HEK293 (cell line): Measurements from ENCODE around the gene EXD3.

Source experiments
- CTCF ChIA-PET: fragments of 350-600 bp; formaldehyde crosslinking; extraction: SDS; loops from one replicate; lab custom pipeline; 2021; ENCODE audit warnings: antibody characterized with exemption; lab: Yijun Ruan, JAX
- POLR2A ChIA-PET: fragments of 300-600 bp; formaldehyde crosslinking; extraction: SDS; loops from one replicate; lab custom pipeline; 2020; ENCODE audit warnings: antibody characterized with exemption, inconsistent platforms; lab: Yijun Ruan, JAX
- H3K27ac ChIP-seq: fragments of 200-500 bp; sonication (Bioruptor generic); 2 replicates; pipeline ENCODE4 v1.5.1; 2014; ENCODE audit warnings: low read depth, low read length, control low read depth, inconsistent platforms; ENCODE audit errors: extremely low read depth
- H3K36me3 ChIP-seq, 2 experiments: fragments of 200-500 bp in 1 of 2; sonication (Bioruptor generic) in 1 of 2; 1 replicate in 1 of 2; 2 replicates in 1 of 2; pipeline ENCODE4 v1.5.1; 2014 to 2017; ENCODE audit warnings: inconsistent platforms in 2 of 2, low read length in 2 of 2; ENCODE audit not compliant: control insufficient read depth in 2 of 2, insufficient read depth in 1 of 2
- H3K4me1 ChIP-seq: fragments of 200-500 bp; sonication (Bioruptor generic); 2 replicates; pipeline ENCODE4 v1.5.1; 2014; ENCODE audit warnings: mild to moderate bottlenecking, low read length, inconsistent platforms; ENCODE audit not compliant: control insufficient read depth, insufficient read depth
- H3K4me3 ChIP-seq: 2 replicates; pipeline ENCODE4 v1.5.1; 2011; ENCODE audit warnings: low read depth, mild to moderate bottlenecking, control low read depth, low read length, moderate library complexity
- H3K9me3 ChIP-seq: fragments of 200-500 bp; sonication (Bioruptor generic); 2 replicates; pipeline ENCODE4 v1.5.1; 2014; ENCODE audit warnings: low read depth, low read length, inconsistent platforms; ENCODE audit not compliant: control insufficient read depth, insufficient read depth
- BCL11A ChIP-seq: fragments of 450-650 bp; formaldehyde crosslinking; IDR thresholded peaks from 2 replicates; pipeline ENCODE4 v1.5.1; 2016; ENCODE audit warnings: low read depth, missing biosample characterization, missing genetic modification characterization
- GLI4 ChIP-seq: fragments of 450-650 bp; formaldehyde crosslinking; IDR thresholded peaks from 2 replicates; pipeline ENCODE4 v1.5.1; 2016; ENCODE audit warnings: missing biosample characterization, missing genetic modification characterization
- RBAK ChIP-seq: fragments of 450-650 bp; formaldehyde crosslinking; IDR thresholded peaks from 2 replicates; pipeline ENCODE4 v1.5.1; 2016; ENCODE audit warnings: missing biosample characterization, missing genetic modification characterization
- ZBTB17 ChIP-seq: fragments of 450-650 bp; formaldehyde crosslinking; IDR thresholded peaks from 2 replicates; pipeline ENCODE4 v1.5.1; 2016; ENCODE audit warnings: missing biosample characterization, missing genetic modification characterization
- ZBTB8A ChIP-seq: fragments of 450-650 bp; formaldehyde crosslinking; IDR thresholded peaks from 2 replicates; pipeline ENCODE4 v1.5.1; 2016; ENCODE audit warnings: missing biosample characterization, missing genetic modification characterization
- ZFP37 ChIP-seq: fragments of 450-650 bp; formaldehyde crosslinking; IDR thresholded peaks from 2 replicates; pipeline ENCODE4 v1.5.1; 2016; ENCODE audit warnings: missing biosample characterization, missing genetic modification characterization
- ZNF132 ChIP-seq: fragments of 450-650 bp; formaldehyde crosslinking; IDR thresholded peaks from 2 replicates; pipeline ENCODE4 v1.5.1; 2017; ENCODE audit warnings: missing biosample characterization, missing genetic modification characterization, borderline replicate concordance
- ZNF292 ChIP-seq: fragments of 450-650 bp; formaldehyde crosslinking; IDR thresholded peaks from 2 replicates; pipeline ENCODE4 v1.5.1; 2016; ENCODE audit warnings: low read depth, missing biosample characterization, missing genetic modification characterization, borderline replicate concordance
- ZNF302 ChIP-seq: fragments of 450-650 bp; formaldehyde crosslinking; IDR thresholded peaks from 2 replicates; pipeline ENCODE4 v1.5.1; 2016; ENCODE audit warnings: missing biosample characterization, missing genetic modification characterization, low read depth
- ZNF335 ChIP-seq: fragments of 450-650 bp; formaldehyde crosslinking; conservative IDR thresholded peaks from 2 replicates; pipeline ENCODE4 v1.5.1; 2016; ENCODE audit warnings: missing biosample characterization, missing genetic modification characterization
- ZNF341 ChIP-seq: fragments of 450-650 bp; formaldehyde crosslinking; IDR thresholded peaks from 2 replicates; pipeline ENCODE4; 2016; ENCODE audit warnings: low read depth, missing biosample characterization, missing genetic modification characterization
- ZNF596 ChIP-seq: fragments of 450-650 bp; IDR thresholded peaks from 2 replicates; pipeline ENCODE4 v1.5.0; 2018; ENCODE audit warnings: missing biosample characterization, mild to moderate bottlenecking, missing genetic modification characterization, moderate library complexity
- ZNF600 ChIP-seq: fragments of 450-650 bp; formaldehyde crosslinking; IDR thresholded peaks from 2 replicates; pipeline ENCODE4 v1.5.1; 2016; ENCODE audit warnings: missing biosample characterization, missing genetic modification characterization
- ZNF707 ChIP-seq: fragments of 450-650 bp; formaldehyde crosslinking; IDR thresholded peaks from 2 replicates; pipeline ENCODE4 v1.5.1; 2016; ENCODE audit warnings: missing biosample characterization, missing genetic modification characterization
- ZNF791 ChIP-seq: fragments of 450-650 bp; formaldehyde crosslinking; IDR thresholded peaks from 2 replicates; pipeline ENCODE4 v1.5.1; 2016; ENCODE audit warnings: missing biosample characterization, missing genetic modification characterization
- TF ChIP-seq, protein P1 (sequence below): fragments of 450-650 bp; formaldehyde crosslinking; IDR thresholded peaks from 2 replicates; pipeline ENCODE4 v1.5.1; 2016; ENCODE audit warnings: missing biosample characterization, missing genetic modification characterization
- TF ChIP-seq, protein P2 (sequence below): fragments of 450-650 bp; IDR thresholded peaks from 2 replicates; pipeline ENCODE4 v1.5.1; 2018; ENCODE audit warnings: missing biosample characterization, mild to moderate bottlenecking, missing genetic modification characterization
- TF ChIP-seq, protein P3 (sequence below): fragments of 450-650 bp; formaldehyde crosslinking; IDR thresholded peaks from 2 replicates; pipeline ENCODE4 v1.5.1; 2016; ENCODE audit warnings: missing biosample characterization, missing genetic modification characterization
- TF ChIP-seq, protein P4 (sequence below): fragments of 450-650 bp; formaldehyde crosslinking; IDR thresholded peaks from 2 replicates; pipeline ENCODE4 v1.5.1; 2017; ENCODE audit warnings: missing biosample characterization, missing genetic modification characterization
- TF ChIP-seq, protein P5 (sequence below): fragments of 450-650 bp; formaldehyde crosslinking; IDR thresholded peaks from 2 replicates; pipeline ENCODE4 v1.5.1; 2016; ENCODE audit warnings: missing biosample characterization, missing genetic modification characterization, borderline replicate concordance

Gene EXD3

DNA sequence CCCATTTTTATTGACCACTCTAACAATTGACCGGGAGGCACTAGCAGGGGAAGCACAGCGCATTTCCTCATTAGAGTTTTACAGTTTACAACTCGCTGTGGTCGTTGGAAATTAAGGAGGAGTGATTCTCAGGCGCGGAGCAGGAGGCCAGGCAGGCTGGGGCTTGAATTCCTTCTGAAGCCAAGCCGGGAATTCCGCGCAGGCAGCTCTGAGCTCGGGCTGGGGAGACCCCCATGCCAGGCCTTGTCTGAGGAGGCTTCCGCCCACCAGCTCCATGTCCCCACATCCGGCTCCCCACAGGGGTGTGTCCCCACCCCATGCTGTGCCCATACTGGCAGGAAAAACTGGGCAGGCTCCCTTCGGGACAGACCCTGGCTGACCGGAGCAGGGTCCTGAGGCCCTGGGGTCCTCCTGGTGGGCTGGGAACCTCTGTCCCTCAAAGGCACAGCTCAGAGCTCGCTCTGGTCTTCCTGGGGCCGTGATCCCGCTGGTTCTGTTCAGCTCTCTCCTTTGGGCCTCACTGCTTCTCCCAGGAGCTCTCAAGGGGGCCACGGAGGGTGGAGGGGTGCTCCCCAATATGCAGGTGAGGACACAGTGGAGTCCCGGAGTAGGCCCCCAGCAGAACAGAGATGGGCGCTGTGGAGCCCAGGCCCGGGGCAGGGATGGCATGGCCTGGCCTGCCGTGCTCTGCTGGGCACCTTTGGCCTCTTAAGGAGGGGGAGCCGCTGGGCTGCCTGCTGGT, 119.6 kb downstream of the EXD3 start (continued):
- TF ChIP-seq RBAK: no peak
- TF ChIP-seq ZNF341: peak; percentile 29; the same call in 1 of the 2 replicates
- TF ChIP-seq ZNF335 (tag by site-specific recombination): peak; percentile 100
- TF ChIP-seq BCL11A (tag by site-specific recombination): peak; percentile 83; the same call in 1 of the 2 replicates

DNA sequence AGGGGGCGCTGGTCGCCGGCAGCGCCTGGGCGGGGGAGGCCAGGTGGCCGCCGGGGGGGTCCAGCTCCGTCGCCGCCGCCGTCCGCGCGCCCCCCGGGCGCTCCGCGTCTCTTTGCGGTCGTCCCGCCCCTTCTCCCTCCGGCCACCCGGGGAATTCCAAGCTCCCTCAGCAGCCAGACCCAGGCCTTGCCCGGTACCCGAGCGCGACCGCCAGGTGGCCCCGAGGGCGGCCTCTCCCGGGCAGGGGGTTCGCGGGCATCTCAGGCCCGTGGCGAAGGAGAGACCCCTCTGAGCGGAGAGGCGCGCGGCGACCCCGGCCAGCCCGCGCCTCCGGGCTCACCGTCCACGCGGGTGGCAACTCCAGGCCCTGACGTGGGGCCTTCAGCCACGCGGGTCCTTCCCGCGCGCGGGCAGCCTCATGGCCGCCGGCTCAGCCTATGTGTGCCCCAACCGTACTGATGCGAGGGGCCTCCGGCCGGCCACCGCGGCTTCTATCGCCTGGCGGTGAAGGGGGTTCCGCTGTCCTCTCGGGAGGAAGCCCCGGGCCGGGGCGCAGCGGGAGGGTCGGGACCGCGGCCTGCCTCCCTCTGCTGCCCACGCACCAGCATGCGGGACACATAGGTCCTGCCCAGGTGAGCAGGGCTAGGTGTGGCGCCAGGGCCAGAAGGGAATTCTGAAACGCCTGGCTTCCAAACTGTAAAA, 120.4 kb downstream of the EXD3 start:
- CTCF ChIA-PET: interaction anchor here (0.6 to 3.5 kb wide), 10 partner anchors 8 to 107 kb away, joined by 3 to 15 read pairs (median 6); no protein-coding TSS in a partner anchor
- POLR2A ChIA-PET: interaction anchor here (0.6 to 3.3 kb wide), 32 partner anchors 9 to 305 kb away, joined by 3 to 40 read pairs (median 5); partner anchors contain the start of genes ENTPD8, EXD3, MRPL41 and NOXA1
- no peaks in the 10 kb centered on the region for H3K9me3 ChIP-seq
- H3K27ac ChIP-seq: peak overlapping the region; percentile 78; the same call in 1 of the 2 replicates
- peak overlapping the region; percentile 30 for H3K4me3 ChIP-seq
- H3K4me1 ChIP-seq: peaks cover 15% of the 10 kb centered on the region
- H3K36me3 ChIP-seq: no peaks in the 10 kb centered on the region
- TF ChIP-seq ZNF707 (tag by site-specific recombination): no peak
- TF ChIP-seq, protein P1, sequence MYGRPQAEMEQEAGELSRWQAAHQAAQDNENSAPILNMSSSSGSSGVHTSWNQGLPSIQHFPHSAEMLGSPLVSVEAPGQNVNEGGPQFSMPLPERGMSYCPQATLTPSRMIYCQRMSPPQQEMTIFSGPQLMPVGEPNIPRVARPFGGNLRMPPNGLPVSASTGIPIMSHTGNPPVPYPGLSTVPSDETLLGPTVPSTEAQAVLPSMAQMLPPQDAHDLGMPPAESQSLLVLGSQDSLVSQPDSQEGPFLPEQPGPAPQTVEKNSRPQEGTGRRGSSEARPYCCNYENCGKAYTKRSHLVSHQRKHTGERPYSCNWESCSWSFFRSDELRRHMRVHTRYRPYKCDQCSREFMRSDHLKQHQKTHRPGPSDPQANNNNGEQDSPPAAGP (tag by site-specific recombination): peak; percentile 18; the same call in 1 of the 2 replicates
- peak; percentile 71; the same call in 1 of the 2 replicates for TF ChIP-seq ZNF600
- TF ChIP-seq ZFP37: 0 out of 2 replicates have a peak, but pooled peaks have one; percentile 31
- TF ChIP-seq ZNF596 (tag by site-specific recombination): peak; percentile 20; the same call in 1 of the 2 replicates
- TF ChIP-seq, protein P2, sequence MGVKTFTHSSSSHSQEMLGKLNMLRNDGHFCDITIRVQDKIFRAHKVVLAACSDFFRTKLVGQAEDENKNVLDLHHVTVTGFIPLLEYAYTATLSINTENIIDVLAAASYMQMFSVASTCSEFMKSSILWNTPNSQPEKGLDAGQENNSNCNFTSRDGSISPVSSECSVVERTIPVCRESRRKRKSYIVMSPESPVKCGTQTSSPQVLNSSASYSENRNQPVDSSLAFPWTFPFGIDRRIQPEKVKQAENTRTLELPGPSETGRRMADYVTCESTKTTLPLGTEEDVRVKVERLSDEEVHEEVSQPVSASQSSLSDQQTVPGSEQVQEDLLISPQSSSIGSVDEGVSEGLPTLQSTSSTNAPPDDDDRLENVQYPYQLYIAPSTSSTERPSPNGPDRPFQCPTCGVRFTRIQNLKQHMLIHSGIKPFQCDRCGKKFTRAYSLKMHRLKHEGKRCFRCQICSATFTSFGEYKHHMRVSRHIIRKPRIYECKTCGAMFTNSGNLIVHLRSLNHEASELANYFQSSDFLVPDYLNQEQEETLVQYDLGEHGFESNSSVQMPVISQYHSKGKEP (tag by site-specific recombination): no peak
- no peak for TF ChIP-seq ZNF292 (tag by site-specific recombination)
- no peak for TF ChIP-seq RBAK
- TF ChIP-seq, protein P3, sequence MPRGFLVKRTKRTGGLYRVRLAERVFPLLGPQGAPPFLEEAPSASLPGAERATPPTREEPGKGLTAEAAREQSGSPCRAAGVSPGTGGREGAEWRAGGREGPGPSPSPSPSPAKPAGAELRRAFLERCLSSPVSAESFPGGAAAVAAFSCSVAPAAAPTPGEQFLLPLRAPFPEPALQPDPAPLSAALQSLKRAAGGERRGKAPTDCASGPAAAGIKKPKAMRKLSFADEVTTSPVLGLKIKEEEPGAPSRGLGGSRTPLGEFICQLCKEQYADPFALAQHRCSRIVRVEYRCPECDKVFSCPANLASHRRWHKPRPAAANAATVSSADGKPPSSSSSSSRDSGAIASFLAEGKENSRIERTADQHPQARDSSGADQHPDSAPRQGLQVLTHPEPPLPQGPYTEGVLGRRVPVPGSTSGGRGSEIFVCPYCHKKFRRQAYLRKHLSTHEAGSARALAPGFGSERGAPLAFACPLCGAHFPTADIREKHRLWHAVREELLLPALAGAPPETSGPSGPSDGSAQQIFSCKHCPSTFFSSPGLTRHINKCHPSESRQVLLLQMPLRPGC (tag by site-specific recombination): 0 out of 2 replicates have a peak, but pooled peaks have one; percentile 29
- TF ChIP-seq, protein P4, sequence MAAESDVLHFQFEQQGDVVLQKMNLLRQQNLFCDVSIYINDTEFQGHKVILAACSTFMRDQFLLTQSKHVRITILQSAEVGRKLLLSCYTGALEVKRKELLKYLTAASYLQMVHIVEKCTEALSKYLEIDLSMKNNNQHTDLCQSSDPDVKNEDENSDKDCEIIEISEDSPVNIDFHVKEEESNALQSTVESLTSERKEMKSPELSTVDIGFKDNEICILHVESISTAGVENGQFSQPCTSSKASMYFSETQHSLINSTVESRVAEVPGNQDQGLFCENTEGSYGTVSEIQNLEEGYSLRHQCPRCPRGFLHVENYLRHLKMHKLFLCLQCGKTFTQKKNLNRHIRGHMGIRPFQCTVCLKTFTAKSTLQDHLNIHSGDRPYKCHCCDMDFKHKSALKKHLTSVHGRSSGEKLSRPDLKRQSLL (tag by site-specific recombination): no peak
- peak; percentile 75 for TF ChIP-seq ZBTB8A (tag by site-specific recombination)
- no peak for TF ChIP-seq ZNF132 (tag by site-specific recombination)
- no peak for TF ChIP-seq ZNF302 (tag by site-specific recombination)
- TF ChIP-seq GLI4 (tag by site-specific recombination): no peak
- TF ChIP-seq, protein P5, sequence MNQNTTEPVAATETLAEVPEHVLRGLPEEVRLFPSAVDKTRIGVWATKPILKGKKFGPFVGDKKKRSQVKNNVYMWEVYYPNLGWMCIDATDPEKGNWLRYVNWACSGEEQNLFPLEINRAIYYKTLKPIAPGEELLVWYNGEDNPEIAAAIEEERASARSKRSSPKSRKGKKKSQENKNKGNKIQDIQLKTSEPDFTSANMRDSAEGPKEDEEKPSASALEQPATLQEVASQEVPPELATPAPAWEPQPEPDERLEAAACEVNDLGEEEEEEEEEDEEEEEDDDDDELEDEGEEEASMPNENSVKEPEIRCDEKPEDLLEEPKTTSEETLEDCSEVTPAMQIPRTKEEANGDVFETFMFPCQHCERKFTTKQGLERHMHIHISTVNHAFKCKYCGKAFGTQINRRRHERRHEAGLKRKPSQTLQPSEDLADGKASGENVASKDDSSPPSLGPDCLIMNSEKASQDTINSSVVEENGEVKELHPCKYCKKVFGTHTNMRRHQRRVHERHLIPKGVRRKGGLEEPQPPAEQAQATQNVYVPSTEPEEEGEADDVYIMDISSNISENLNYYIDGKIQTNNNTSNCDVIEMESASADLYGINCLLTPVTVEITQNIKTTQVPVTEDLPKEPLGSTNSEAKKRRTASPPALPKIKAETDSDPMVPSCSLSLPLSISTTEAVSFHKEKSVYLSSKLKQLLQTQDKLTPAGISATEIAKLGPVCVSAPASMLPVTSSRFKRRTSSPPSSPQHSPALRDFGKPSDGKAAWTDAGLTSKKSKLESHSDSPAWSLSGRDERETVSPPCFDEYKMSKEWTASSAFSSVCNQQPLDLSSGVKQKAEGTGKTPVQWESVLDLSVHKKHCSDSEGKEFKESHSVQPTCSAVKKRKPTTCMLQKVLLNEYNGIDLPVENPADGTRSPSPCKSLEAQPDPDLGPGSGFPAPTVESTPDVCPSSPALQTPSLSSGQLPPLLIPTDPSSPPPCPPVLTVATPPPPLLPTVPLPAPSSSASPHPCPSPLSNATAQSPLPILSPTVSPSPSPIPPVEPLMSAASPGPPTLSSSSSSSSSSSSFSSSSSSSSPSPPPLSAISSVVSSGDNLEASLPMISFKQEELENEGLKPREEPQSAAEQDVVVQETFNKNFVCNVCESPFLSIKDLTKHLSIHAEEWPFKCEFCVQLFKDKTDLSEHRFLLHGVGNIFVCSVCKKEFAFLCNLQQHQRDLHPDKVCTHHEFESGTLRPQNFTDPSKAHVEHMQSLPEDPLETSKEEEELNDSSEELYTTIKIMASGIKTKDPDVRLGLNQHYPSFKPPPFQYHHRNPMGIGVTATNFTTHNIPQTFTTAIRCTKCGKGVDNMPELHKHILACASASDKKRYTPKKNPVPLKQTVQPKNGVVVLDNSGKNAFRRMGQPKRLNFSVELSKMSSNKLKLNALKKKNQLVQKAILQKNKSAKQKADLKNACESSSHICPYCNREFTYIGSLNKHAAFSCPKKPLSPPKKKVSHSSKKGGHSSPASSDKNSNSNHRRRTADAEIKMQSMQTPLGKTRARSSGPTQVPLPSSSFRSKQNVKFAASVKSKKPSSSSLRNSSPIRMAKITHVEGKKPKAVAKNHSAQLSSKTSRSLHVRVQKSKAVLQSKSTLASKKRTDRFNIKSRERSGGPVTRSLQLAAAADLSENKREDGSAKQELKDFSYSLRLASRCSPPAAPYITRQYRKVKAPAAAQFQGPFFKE: no peak; the same call in 1 of the 2 replicates
- TF ChIP-seq ZNF791 (tag by site-specific recombination): no peak
- no peak; the same call in 1 of the 2 replicates for TF ChIP-seq ZBTB17
